ENCODE data around the gene RTKN. TPM values are rescaled to one million over a fixed set of nuclear protein-coding genes. Genes with fewer than 3 reads are reported as not detected.

The RTKN gene
- total and polyA plus RNA-seq, 12 donors: 9.3 to 33.9 (median 16.2) TPM

- DNase-seq (no peak), ATAC-seq (no peak)
- no peak for TF ChIP-seq CTCF (IDR thresholded peaks at IDR 0.05)
- H3K9me3 ChIP-seq: no peaks in the 10 kb centered on the region
- H3K4me1 ChIP-seq: peaks cover 4 to 49% (median 40%) of the 10 kb centered on the region in 9 donors
- intact Hi-C loops (cut with DNase I): loop anchor here in 1 of 10 donors (2.0 kb wide), 1 partner anchor 19 kb away; no protein-coding TSS in a partner anchor
- H3K36me3 ChIP-seq: peaks cover 0 to 7% (median 0%) of the 10 kb centered on the region in 9 donors
- H3K27ac ChIP-seq: no peak overlapping the region
- peaks cover 0 to 17% (median 0%) of the 10 kb centered on the region in 7 donors for H3K27me3 ChIP-seq
- no peak overlapping the region for H3K4me3 ChIP-seq
- WGBS, 2 donors: 79 to 85% methylated on average over 2 of the region's 2 CpGs
Observed at GRCh38 chr2:74420006-74420405, 21.7 kb downstream of the RTKN start.

- Histone ChIP-seq H3K4me3 (no peak overlapping the region), H3K36me3 (no peaks in the 10 kb centered on the region), H3K27ac (no peak overlapping the region), H3K9me3 (no peaks in the 10 kb centered on the region), H3K27me3 (peaks cover 0 to 23% (median 0%) of the 10 kb centered on the region in 7 donors), H3K4me1 (peaks cover 7 to 56% (median 46%) of the 10 kb centered on the region in 9 donors)
- WGBS, 2 donors: 83 to 89% methylated on average over 1 of the region's 1 CpG
- ATAC-seq (no peak), DNase-seq (no peak)
- TF ChIP-seq CTCF (IDR thresholded peaks at IDR 0.05): no peak
- intact Hi-C loops (cut with DNase I): loop anchor here in 1 of 10 donors (5.0 kb wide), 1 partner anchor 53 kb away; the partner anchor contains the start of gene MRPL53
Observed at GRCh38 chr2:74419345-74419744, 22.4 kb downstream of the RTKN start.

GRCh38 chr2:74418312-74418711, 23.4 kb downstream of the RTKN start:
- H3K36me3 ChIP-seq: no peaks in the 10 kb centered on the region
- H3K27ac ChIP-seq: peak overlapping the region in 3 of 10 donors; percentile 31 to 43 (median 34)
- H3K27me3 ChIP-seq: peaks cover 0 to 28% (median 0%) of the 10 kb centered on the region in 7 donors
- DNase-seq (peak; percentile 80 to 85), ATAC-seq (peak in 3 of 8 donors; percentile 8 to 39 (median 28))
- WGBS, 2 donors: 37 to 42% methylated on average over 27 of the region's 27 CpGs
- intact Hi-C loops (cut with DNase I): loop anchor here in 1 of 10 donors (5.0 kb wide), 1 partner anchor 54 kb away; the partner anchor contains the start of gene MRPL53
- no peaks in the 10 kb centered on the region for H3K9me3 ChIP-seq
- H3K4me3 ChIP-seq: peak overlapping the region in 3 of 10 donors; percentile 10 to 19 (median 18)
- no peak for TF ChIP-seq CTCF (IDR thresholded peaks at IDR 0.05)
- peaks cover 8 to 60% (median 56%) of the 10 kb centered on the region in 9 donors for H3K4me1 ChIP-seq

GRCh38 chr2:74417763-74418162, 24.0 kb downstream of the RTKN start:
- peak overlapping the region in 1 of 10 donors; percentile 34 for H3K27ac ChIP-seq
- DNase-seq: no peak
- ATAC-seq: no peak
- intact Hi-C loops (cut with DNase I): loop anchor here in 1 of 10 donors (5.0 kb wide), 1 partner anchor 55 kb away; the partner anchor contains the start of gene MRPL53
- no peak overlapping the region for H3K4me3 ChIP-seq
- no peaks in the 10 kb centered on the region for H3K36me3 ChIP-seq
- peaks cover 0 to 28% (median 0%) of the 10 kb centered on the region in 7 donors for H3K27me3 ChIP-seq
- H3K9me3 ChIP-seq: no peaks in the 10 kb centered on the region
- H3K4me1 ChIP-seq: peaks cover 8 to 65% (median 60%) of the 10 kb centered on the region in 9 donors
- no peak for TF ChIP-seq CTCF (IDR thresholded peaks at IDR 0.05)
- 94 to 98% methylated on average over 5 to 6 of the region's 6 CpGs for WGBS, 2 donors

Data from heart right ventricle (tissue), 16 donors.